ENCODE results near the gene USP30.

GRCh38 chr12:109065853-109066193, 13.4 kb downstream of the USP30 start:
- no peak for TF ChIP-seq CTCF (IDR thresholded peaks at IDR 0.05)
- TF ChIP-seq POLR2A (IDR thresholded peaks at IDR 0.05): no peak

All from adrenal gland (tissue), 5 donors.